HepG2 (cell line): ENCODE data around the gene FAM83G. TPM values are rescaled to one million over a fixed set of nuclear protein-coding genes. Genes with fewer than 3 reads are reported as not detected.
A peak's percentile ranks its signal among the peaks of the same experiment; 100 is the strongest.

Experiments used
- CBX2 ChIP-seq, 2 experiments: fragments of 200-600 bp in 1 of 2; sonication (generic); formaldehyde crosslinking in 1 of 2; IDR thresholded peaks; 2 replicates each; pipeline versions ENCODE4 v1.7.0 to v1.8.1; 2018 to 2022; ENCODE audit warnings: low read depth in 2 of 2, low read length in 1 of 2, mild to moderate bottlenecking in 1 of 2, missing genetic modification reagents in 1 of 2
- CREM ChIP-seq, 2 experiments: sonication (generic) in 1 of 2; formaldehyde crosslinking in 1 of 2; IDR thresholded peaks; 2 replicates each; pipeline versions ENCODE4 v1.4.0 to v1.6.1; 2016 to 2020; ENCODE audit warnings: antibody characterized with exemption in 1 of 2, mild to moderate bottlenecking in 1 of 2, missing genetic modification reagents in 1 of 2
- ELF3 ChIP-seq: IDR thresholded peaks from 2 replicates; pipeline ENCODE4 v1.6.1; 2016; ENCODE audit warnings: missing genetic modification reagents, missing compliant biosample characterization
- IKZF1 ChIP-seq: fragments of 450-650 bp; IDR thresholded peaks from 2 replicates; pipeline ENCODE4 v1.7.1; 2016
- ISX ChIP-seq: sonication (generic); formaldehyde crosslinking; conservative IDR thresholded peaks from 2 replicates; pipeline ENCODE4 v1.5.0; 2020; ENCODE audit warnings: missing genetic modification reagents
- MAFG ChIP-seq: sonication (generic); formaldehyde crosslinking; IDR thresholded peaks from 2 replicates; pipeline ENCODE4 v1.5.1; 2020; ENCODE audit warnings: mild to moderate bottlenecking, missing genetic modification reagents
- SKI ChIP-seq: fragments of 450-650 bp; IDR thresholded peaks from one replicate; pipeline ENCODE4 v1.6.1; 2018; ENCODE audit warnings: mild to moderate bottlenecking; ENCODE audit not compliant: partially characterized antibody
- SOX6 ChIP-seq, 2 experiments: fragments of 450-650 bp in 1 of 2; sonication (generic) in 1 of 2; formaldehyde crosslinking in 1 of 2; IDR thresholded peaks; 2 replicates each; pipeline versions ENCODE4 v1.4.0 to v1.6.1; 2017 to 2020; ENCODE audit warnings: antibody characterized with exemption in 1 of 2, mild to moderate bottlenecking in 1 of 2, missing genetic modification reagents in 1 of 2
- SP140L ChIP-seq: sonication (generic); formaldehyde crosslinking; IDR thresholded peaks from 2 replicates; pipeline ENCODE4 v1.4.0; 2020; ENCODE audit warnings: missing genetic modification reagents, borderline replicate concordance
- TOPORS ChIP-seq: sonication (generic); formaldehyde crosslinking; IDR thresholded peaks from 2 replicates; pipeline ENCODE4 v1.8.0; 2023; ENCODE audit warnings: mild to moderate bottlenecking, missing genetic modification reagents
- U2AF1 ChIP-seq: fragments of 200-400 bp; formaldehyde crosslinking; optimal IDR thresholded peaks from 2 replicates; pipeline ENCODE3; 2017; ENCODE audit warnings: mild to moderate bottlenecking, low read depth, low read length
- ZNF251 ChIP-seq: sonication (generic); formaldehyde crosslinking; IDR thresholded peaks from 2 replicates; pipeline ENCODE4 v1.9.0; 2021; ENCODE audit warnings: mild to moderate bottlenecking, missing genetic modification reagents
- ZNF678 ChIP-seq: sonication (generic); formaldehyde crosslinking; IDR thresholded peaks from 2 replicates; pipeline ENCODE4 v1.4.0; 2020; ENCODE audit warnings: mild to moderate bottlenecking, missing genetic modification reagents
- polyA plus RNA-seq, 8 experiments: library from polyadenylated mRNA; depleted of rRNA in 3 of 8; stranded (reverse) in 7 of 8; unstranded in 1 of 8; fragments of >200 nt; fragmentation: Illumina TruSeq in 4 of 8; extraction: Trizol in 4 of 8; gene quantifications; 2 replicates each; pipeline versions ENCODE4 v1.2.1 to v1.2.3, GENCODE V29; 2011 to 2016; ENCODE audit warnings: low read depth in 4 of 8, missing spikeins in 1 of 8, mixed read lengths in 1 of 8; ENCODE audit not compliant: insufficient read depth in 1 of 8
- total RNA-seq, 5 experiments: library from RNA; depleted of rRNA; stranded (reverse); fragments of >200 nt; fragmentation: Illumina TruSeq; extraction: Trizol; gene quantifications; 2 replicates each; pipeline ENCODE4 v1.2.3, GENCODE V29; 2016; ENCODE audit warnings: low read depth in 1 of 5
- TF ChIP-seq, protein P1 (sequence below): sonication (generic); formaldehyde crosslinking; IDR thresholded peaks from 2 replicates; pipeline ENCODE4 v1.8.0; 2023; ENCODE audit warnings: mild to moderate bottlenecking, missing genetic modification reagents
- TF ChIP-seq, protein P2 (sequence below): sonication (generic); formaldehyde crosslinking; IDR thresholded peaks from 2 replicates; pipeline ENCODE4 v1.5.1; 2020; ENCODE audit warnings: missing genetic modification reagents, mild to moderate bottlenecking, borderline replicate concordance
- TF ChIP-seq, protein P3 (sequence below): sonication (generic); formaldehyde crosslinking; IDR thresholded peaks from 2 replicates; pipeline ENCODE4 v1.4.0; 2020; ENCODE audit warnings: missing genetic modification reagents, borderline replicate concordance
- TF ChIP-seq, protein P4 (sequence below): sonication (generic); formaldehyde crosslinking; conservative IDR thresholded peaks from 2 replicates; pipeline ENCODE4 v1.4.0; 2020; ENCODE audit warnings: mild to moderate bottlenecking, missing genetic modification reagents, moderate library complexity

FAM83G gene
- total and polyA plus RNA-seq, 2 of the 13 experiments (the other 11 are each of a cell fraction or from before 2014, with no cell fraction given) = 13.7 to 18.6 TPM

DNA sequence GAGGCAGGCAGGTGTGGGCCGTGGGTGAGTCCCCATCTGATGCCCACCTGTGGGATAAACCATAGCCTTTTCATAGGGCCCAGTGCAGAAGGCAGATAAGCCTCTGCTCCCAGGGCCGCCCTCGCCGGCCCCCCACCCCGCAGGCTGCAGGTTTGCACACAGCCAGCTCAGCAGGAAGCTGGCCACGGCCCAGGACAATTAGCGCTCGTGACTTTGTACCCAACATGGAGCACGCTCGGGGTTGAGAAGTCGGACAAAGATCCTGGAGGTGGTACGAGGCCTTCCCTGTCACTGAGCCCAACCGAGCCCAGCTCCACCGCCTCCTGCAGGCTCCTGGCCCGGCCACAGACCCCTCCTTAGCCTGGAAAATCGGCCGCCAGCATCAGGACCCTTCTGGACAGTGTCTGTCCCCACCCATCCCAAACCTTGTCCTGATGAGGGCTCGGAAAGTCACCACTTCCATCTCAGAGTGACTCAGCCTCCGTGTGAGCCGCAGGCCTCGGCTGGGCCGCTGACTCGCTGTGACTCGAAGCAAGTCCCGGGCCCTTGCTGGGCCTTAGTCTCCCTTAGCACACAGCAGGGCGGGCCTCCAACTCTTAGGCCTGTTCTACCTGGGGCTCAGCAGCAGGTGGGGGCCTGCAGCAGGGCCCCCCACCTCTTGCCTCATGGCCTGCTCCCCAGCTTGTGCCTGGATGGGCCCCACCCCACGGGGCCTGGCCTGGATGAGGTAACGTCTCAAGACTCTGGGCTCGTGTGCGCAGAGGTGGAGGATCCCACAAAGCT lies 22.7 kb downstream of the FAM83G start (continued):
- TF ChIP-seq, protein P1, sequence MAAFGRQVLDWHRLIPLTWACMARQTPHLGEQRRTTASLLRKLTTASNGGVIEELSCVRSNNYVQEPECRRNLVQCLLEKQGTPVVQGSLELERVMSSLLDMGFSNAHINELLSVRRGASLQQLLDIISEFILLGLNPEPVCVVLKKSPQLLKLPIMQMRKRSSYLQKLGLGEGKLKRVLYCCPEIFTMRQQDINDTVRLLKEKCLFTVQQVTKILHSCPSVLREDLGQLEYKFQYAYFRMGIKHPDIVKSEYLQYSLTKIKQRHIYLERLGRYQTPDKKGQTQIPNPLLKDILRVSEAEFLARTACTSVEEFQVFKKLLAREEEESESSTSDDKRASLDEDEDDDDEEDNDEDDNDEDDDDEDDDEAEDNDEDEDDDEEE (CRISPR knock-in tag) = no peak; the same call in 1 of the 2 replicates
- TF ChIP-seq, protein P2, sequence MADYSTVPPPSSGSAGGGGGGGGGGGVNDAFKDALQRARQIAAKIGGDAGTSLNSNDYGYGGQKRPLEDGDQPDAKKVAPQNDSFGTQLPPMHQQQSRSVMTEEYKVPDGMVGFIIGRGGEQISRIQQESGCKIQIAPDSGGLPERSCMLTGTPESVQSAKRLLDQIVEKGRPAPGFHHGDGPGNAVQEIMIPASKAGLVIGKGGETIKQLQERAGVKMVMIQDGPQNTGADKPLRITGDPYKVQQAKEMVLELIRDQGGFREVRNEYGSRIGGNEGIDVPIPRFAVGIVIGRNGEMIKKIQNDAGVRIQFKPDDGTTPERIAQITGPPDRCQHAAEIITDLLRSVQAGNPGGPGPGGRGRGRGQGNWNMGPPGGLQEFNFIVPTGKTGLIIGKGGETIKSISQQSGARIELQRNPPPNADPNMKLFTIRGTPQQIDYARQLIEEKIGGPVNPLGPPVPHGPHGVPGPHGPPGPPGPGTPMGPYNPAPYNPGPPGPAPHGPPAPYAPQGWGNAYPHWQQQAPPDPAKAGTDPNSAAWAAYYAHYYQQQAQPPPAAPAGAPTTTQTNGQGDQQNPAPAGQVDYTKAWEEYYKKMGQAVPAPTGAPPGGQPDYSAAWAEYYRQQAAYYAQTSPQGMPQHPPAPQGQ (CRISPR knock-in tag) = no peak
- TF ChIP-seq U2AF1 = peak; percentile 70
- TF ChIP-seq, protein P3, sequence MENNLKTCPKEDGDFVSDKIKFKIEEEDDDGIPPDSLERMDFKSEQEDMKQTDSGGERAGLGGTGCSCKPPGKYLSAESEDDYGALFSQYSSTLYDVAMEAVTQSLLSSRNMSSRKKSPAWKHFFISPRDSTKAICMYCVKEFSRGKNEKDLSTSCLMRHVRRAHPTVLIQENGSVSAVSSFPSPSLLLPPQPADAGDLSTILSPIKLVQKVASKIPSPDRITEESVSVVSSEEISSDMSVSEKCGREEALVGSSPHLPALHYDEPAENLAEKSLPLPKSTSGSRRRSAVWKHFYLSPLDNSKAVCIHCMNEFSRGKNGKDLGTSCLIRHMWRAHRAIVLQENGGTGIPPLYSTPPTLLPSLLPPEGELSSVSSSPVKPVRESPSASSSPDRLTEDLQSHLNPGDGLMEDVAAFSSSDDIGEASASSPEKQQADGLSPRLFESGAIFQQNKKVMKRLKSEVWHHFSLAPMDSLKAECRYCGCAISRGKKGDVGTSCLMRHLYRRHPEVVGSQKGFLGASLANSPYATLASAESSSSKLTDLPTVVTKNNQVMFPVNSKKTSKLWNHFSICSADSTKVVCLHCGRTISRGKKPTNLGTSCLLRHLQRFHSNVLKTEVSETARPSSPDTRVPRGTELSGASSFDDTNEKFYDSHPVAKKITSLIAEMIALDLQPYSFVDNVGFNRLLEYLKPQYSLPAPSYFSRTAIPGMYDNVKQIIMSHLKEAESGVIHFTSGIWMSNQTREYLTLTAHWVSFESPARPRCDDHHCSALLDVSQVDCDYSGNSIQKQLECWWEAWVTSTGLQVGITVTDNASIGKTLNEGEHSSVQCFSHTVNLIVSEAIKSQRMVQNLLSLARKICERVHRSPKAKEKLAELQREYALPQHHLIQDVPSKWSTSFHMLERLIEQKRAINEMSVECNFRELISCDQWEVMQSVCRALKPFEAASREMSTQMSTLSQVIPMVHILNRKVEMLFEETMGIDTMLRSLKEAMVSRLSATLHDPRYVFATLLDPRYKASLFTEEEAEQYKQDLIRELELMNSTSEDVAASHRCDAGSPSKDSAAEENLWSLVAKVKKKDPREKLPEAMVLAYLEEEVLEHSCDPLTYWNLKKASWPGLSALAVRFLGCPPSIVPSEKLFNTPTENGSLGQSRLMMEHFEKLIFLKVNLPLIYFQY (CRISPR knock-in tag) = peak; percentile 56; the same call in 1 of the 2 replicates
- no peak for TF ChIP-seq IKZF1
- TF ChIP-seq MAFG (CRISPR knock-in tag) = no peak
- TF ChIP-seq, protein P4, sequence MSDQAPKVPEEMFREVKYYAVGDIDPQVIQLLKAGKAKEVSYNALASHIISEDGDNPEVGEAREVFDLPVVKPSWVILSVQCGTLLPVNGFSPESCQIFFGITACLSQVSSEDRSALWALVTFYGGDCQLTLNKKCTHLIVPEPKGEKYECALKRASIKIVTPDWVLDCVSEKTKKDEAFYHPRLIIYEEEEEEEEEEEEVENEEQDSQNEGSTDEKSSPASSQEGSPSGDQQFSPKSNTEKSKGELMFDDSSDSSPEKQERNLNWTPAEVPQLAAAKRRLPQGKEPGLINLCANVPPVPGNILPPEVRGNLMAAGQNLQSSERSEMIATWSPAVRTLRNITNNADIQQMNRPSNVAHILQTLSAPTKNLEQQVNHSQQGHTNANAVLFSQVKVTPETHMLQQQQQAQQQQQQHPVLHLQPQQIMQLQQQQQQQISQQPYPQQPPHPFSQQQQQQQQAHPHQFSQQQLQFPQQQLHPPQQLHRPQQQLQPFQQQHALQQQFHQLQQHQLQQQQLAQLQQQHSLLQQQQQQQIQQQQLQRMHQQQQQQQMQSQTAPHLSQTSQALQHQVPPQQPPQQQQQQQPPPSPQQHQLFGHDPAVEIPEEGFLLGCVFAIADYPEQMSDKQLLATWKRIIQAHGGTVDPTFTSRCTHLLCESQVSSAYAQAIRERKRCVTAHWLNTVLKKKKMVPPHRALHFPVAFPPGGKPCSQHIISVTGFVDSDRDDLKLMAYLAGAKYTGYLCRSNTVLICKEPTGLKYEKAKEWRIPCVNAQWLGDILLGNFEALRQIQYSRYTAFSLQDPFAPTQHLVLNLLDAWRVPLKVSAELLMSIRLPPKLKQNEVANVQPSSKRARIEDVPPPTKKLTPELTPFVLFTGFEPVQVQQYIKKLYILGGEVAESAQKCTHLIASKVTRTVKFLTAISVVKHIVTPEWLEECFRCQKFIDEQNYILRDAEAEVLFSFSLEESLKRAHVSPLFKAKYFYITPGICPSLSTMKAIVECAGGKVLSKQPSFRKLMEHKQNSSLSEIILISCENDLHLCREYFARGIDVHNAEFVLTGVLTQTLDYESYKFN (CRISPR knock-in tag) = peak; percentile 83
- TF ChIP-seq SP140L (CRISPR knock-in tag) = no peak
- no peak for TF ChIP-seq CBX2 (IDR thresholded peaks at IDR 0.05; ENCODE audit: low read depth, low read length)
- TF ChIP-seq CBX2 (CRISPR knock-in tag; IDR thresholded peaks at IDR 0.05; ENCODE audit: low read depth) = no peak
- TF ChIP-seq SKI = peak; percentile 41
- TF ChIP-seq TOPORS (CRISPR knock-in tag) = no peak
- peak; percentile 91 for TF ChIP-seq ELF3
- no peak for TF ChIP-seq CREM (IDR thresholded peaks at IDR 0.05)
- TF ChIP-seq CREM (CRISPR knock-in tag; IDR thresholded peaks at IDR 0.05) = no peak
- no peak for TF ChIP-seq ISX (CRISPR knock-in tag)
- no peak for TF ChIP-seq ZNF251 (CRISPR knock-in tag)
- no peak for TF ChIP-seq SOX6 (IDR thresholded peaks at IDR 0.05)
- TF ChIP-seq SOX6 (CRISPR knock-in tag; IDR thresholded peaks at IDR 0.05) = peak; percentile 82
- TF ChIP-seq ZNF678 = no peak
